GM19467 (cell line): Measurements from ENCODE around the gene ANKS1B.
"Not testable (repeated sequence)": the region's sequence is repeated elsewhere in the genome, so short reads cannot be mapped to it uniquely, and the experiment has no call there.

Source experiments
- ATAC-seq: cut with Tn5 transposase; IDR thresholded peaks from one replicate; pipeline ENCODE4 v1.9.1; 2021; ENCODE audit warnings: mild to moderate bottlenecking, moderate library complexity; ENCODE audit not compliant: unreplicated experiment

The ANKS1B gene

GRCh38 chr12:98985156-98985555 is 999.6 kb downstream of the ANKS1B start:
- ATAC-seq, result no peak

- ATAC-seq, result no peak
These were observed 1001.1 kb downstream of the ANKS1B start for GRCh38 chr12:98983647-98984046.

- no peak for ATAC-seq
These were observed 1004.2 kb downstream of the ANKS1B start for GRCh38 chr12:98980508-98980907.

GRCh38 chr12:98977186-98977585 is 1007.5 kb downstream of the ANKS1B start:
- no peak for ATAC-seq

GRCh38 chr12:98974767-98975381 is 1009.9 kb downstream of the ANKS1B start:
- no peak for ATAC-seq

- no peak for ATAC-seq
These were observed 1011.3 kb downstream of the ANKS1B start for GRCh38 chr12:98973395-98973794.

- ATAC-seq, result no peak
These were observed 1013.8 kb downstream of the ANKS1B start for GRCh38 chr12:98970950-98971349.

GRCh38 chr12:98970210-98970609 is 1014.5 kb downstream of the ANKS1B start:
- ATAC-seq, result no peak

- ATAC-seq, result no peak
These were observed 1015.8 kb downstream of the ANKS1B start for GRCh38 chr12:98968896-98969295.

GRCh38 chr12:98957135-98957534 is 1027.6 kb downstream of the ANKS1B start:
- not testable (repeated sequence) for ATAC-seq

GRCh38 chr12:98955284-98955683 is 1029.5 kb downstream of the ANKS1B start:
- ATAC-seq, result no peak

GRCh38 chr12:98954506-98954905 is 1030.2 kb downstream of the ANKS1B start:
- ATAC-seq, result no peak

GRCh38 chr12:98951406-98951805 is 1033.3 kb downstream of the ANKS1B start:
- no peak for ATAC-seq

- ATAC-seq, result no peak
These were observed 1036.3 kb downstream of the ANKS1B start for GRCh38 chr12:98948343-98948949.

- ATAC-seq, result no peak
These were observed 1038.9 kb downstream of the ANKS1B start for GRCh38 chr12:98945864-98946263.

GRCh38 chr12:98939926-98940325 is 1044.8 kb downstream of the ANKS1B start:
- no peak for ATAC-seq

GRCh38 chr12:98939350-98939749 is 1045.4 kb downstream of the ANKS1B start:
- no peak for ATAC-seq

GRCh38 chr12:98935847-98936246 is 1048.9 kb downstream of the ANKS1B start:
- no peak for ATAC-seq

GRCh38 chr12:98922871-98923270 is 1061.9 kb downstream of the ANKS1B start:
- no peak for ATAC-seq

GRCh38 chr12:98918176-98918863 is 1066.4 kb downstream of the ANKS1B start:
- no peak for ATAC-seq

GRCh38 chr12:98916106-98916505 is 1068.6 kb downstream of the ANKS1B start:
- ATAC-seq, result no peak

- no peak for ATAC-seq
These were observed 1072.2 kb downstream of the ANKS1B start for GRCh38 chr12:98912401-98912974.
